NCI-H1930 (cell line): Measurements from ENCODE around the gene SETX.

Source experiments
- DNase-seq, 2 experiments: peaks; one replicate each; lab custom pipeline; 2025; lab: John Stamatoyannopoulos, UW

SETX gene

GRCh38 chr9:132216861-132217619, 137.7 kb downstream of the SETX start:
- DNase-seq = no peak

- no peak for DNase-seq
Measured at GRCh38 chr9:132214027-132214622, 140.7 kb downstream of the SETX start.

- no peak for DNase-seq
Measured at GRCh38 chr9:132211570-132211969, 143.2 kb downstream of the SETX start.
